Subcutaneous adipose tissue (tissue), 4 donors: ENCODE measurements around the gene PDSS2. TPM values are rescaled to one million over a fixed set of nuclear protein-coding genes. Genes with fewer than 3 reads are reported as not detected.

ENCODE experiments used
- total RNA-seq, 4 donors: library from RNA; depleted of rRNA; stranded (reverse); fragments of >200 nt; gene quantifications; one replicate each; pipeline ENCODE4 v1.1.0, GENCODE V29; 2016
- TF ChIP-seq, protein P1 (sequence below): fragments of 450-650 bp; IDR thresholded peaks from one replicate; pipeline ENCODE4 v1.5.1; 2016; ENCODE audit warnings: low read depth, mild to moderate bottlenecking, control low read depth, antibody characterized with exemption, moderate library complexity

Gene PDSS2
- total RNA-seq, 4 donors from 2014 or later = 7.3 to 11.3 (median 8.9) TPM

DNA sequence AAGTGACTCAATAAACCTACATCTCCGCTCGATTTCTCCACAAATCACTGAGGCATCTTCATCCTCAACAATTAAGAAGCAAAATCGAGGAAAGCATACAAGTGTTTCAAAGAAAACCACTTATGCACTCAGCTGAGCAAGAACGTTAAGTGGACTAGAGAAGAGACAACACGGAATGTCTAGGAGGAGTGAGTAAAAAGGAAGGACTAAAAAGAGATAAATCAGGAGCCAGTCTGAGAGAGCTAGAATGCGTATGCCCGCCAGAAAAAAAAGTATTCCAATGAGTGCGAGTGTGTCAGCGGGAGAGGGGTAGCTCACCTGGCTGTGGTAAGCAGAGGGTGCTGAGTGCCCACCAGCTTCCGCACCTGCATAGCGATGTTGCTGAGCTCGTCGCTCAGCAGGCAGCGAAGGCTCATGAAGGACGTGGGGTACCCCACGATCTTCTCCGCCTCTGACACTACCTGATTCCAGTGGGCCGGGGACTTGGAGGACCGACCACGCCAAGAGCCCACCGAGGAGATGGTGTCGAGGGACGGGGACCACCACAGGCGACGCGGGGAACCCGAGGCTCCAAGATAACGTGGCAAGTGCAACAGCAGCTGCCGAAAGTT, 587 bp downstream of the PDSS2 start:
- TF ChIP-seq, protein P1, sequence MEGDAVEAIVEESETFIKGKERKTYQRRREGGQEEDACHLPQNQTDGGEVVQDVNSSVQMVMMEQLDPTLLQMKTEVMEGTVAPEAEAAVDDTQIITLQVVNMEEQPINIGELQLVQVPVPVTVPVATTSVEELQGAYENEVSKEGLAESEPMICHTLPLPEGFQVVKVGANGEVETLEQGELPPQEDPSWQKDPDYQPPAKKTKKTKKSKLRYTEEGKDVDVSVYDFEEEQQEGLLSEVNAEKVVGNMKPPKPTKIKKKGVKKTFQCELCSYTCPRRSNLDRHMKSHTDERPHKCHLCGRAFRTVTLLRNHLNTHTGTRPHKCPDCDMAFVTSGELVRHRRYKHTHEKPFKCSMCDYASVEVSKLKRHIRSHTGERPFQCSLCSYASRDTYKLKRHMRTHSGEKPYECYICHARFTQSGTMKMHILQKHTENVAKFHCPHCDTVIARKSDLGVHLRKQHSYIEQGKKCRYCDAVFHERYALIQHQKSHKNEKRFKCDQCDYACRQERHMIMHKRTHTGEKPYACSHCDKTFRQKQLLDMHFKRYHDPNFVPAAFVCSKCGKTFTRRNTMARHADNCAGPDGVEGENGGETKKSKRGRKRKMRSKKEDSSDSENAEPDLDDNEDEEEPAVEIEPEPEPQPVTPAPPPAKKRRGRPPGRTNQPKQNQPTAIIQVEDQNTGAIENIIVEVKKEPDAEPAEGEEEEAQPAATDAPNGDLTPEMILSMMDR = no peak

DNA sequence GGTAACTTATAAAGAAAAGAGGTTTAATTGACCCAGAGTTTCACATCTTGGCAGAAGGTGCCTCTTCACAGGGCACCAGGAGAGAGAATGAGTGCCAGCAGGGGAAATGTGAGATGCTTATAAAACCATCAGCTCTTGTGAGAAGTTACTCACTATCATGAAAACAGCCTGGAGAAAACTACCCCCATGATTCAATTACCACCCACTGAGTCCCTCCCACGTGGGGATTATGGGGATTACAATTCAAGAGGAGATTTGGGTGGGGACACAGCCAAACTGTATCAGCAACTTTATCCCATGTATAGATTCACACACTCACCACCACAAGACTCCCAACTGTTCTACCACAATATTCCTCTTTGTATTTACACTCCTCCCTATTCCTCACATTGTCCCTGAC, 10.6 kb downstream of the PDSS2 start:
- TF ChIP-seq, protein P1 = no peak

DNA sequence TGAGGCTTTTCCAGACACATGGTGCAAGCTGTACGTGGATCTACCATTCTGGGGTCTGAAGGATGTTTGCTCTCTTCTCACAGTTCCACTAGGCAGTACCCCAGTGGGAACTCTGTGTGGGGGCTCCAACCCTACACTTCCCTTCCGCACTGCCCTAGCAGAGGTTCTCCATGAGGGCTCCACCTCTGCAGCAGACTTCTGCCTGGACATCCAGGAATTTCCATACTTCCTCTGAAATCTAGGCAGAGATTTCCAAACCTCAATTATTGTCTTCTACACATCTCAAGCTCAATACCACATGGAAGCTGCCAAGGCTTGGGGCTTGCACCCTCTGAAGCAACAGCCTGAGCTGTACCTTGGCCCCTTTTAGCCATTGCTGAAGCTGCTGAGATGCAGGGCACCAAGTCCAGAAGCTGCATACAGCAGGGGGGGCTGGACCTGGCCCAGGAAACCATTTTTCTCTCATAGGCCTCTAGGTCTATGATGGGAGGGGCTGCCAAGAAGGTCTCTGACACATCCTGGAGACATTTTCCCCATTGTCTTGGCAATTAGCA, 11.6 kb downstream of the PDSS2 start:
- TF ChIP-seq, protein P1 = no peak

DNA sequence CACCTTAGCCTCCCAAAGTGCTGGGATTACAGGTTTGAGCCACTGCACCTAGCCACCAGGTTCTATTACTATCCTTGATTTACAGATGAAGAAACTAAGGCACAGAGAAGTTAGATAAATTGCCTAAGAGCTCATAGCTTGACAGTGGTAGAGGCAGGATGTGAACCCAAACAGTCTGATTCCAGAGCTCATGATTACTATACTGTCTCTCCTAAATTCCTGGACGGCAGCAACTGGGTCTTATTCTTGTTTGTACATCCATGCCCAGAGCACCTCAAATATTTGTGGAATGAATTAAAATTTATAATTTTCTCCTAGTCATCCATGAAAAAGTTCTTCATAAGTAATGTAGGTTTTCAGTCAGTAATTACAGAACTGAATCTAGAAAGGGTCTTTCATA, 15.1 kb downstream of the PDSS2 start:
- TF ChIP-seq, protein P1 = no peak

DNA sequence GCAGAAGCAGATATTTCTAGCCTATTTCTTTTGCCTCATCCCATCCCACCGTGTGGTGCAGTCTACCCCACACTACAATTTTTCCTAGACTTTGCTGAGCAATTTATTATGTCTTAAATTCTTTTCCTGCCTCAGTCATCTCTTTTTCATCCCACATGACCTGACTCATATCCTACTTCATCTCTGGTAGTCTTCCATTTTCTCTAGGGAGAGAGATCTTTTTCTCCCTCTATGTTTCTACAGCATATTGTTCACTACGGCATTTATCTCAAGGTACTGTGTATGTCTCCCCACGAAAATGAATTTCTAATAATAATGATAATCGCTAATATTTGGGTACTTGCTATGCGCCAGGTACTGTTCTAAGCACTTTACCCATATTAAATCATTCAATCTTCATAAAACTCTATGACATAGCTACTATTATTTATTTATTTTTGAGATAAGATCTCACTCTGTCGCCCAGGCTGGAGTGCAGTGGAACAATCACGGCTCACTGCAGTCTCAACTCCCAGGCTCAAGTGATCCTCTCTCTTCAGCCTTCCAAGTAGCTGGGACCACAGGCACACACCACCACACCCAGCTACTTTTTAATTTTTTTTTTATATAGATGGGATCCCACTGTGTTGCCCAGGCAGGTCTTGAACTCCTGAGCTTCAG, 15.6 kb downstream of the PDSS2 start:
- TF ChIP-seq, protein P1 = no peak

DNA sequence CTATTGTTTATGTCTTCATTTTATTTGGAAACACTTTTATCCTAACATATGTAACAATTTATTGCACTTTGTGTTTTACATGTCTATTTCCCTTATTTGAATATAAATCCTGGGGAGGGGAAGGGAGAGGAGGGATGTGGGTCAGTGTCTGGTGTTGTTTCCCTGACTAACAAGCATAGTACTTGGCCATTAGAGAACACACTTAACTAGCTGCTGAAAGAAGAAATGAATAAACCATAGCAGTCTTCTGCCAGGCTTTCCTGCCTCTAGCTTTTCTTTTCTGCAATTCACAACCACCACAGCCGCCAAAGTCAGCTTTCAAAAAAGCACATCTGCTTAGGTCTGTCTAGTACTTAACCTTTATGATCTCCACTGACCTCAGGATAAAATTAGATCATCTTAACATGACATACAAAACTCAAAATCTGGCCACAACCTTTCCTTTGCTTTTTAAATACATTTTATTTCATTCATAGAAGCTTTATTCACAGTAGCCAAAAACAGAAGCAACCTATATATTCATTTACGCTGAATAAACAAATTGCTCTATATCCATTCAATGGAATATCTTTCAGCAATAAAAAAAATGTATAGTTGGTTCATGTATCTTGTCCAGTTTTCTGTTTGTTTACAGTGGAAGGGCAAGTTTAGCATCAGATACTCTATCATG, 16.3 kb downstream of the PDSS2 start:
- TF ChIP-seq, protein P1 = no peak

DNA sequence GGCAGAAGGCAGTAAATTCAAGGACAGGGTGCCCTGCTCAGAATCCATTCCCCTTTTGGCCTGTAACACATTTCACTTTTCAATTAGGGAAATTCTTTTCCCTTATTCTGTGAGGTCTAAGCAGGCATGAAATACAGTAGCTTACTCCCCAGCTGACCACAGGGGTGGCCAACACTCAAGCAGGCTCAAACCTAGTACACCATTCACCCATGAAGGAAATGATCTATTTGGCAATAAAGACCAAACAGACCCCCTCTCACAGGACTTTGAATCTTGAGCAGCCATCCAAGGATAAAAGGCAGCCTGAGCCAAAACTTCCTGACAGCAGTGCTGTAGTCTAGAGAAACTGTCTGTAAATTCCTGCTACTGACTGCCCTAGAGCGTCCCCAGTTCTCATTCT, 17.7 kb downstream of the PDSS2 start:
- TF ChIP-seq, protein P1 = no peak
